Adipocyte (in vitro differentiated cells): ENCODE measurements around the gene SCARB1.
A peak's percentile ranks its signal among the peaks of the same experiment; 100 is the strongest.
"Not testable (repeated sequence)": the region's sequence is repeated elsewhere in the genome, so short reads cannot be mapped to it uniquely, and the experiment has no call there.

Experiments
- DNase-seq: peaks from one replicate; pipeline ENCODE4 v3.0.0-alpha.2; 2015; ENCODE audit warnings: low read depth
- H3K27me3 ChIP-seq: replicated peaks from 2 replicates; pipeline ENCODE4 v1.7.0; 2013; ENCODE audit warnings: mild to moderate bottlenecking, low read length, moderate library complexity; ENCODE audit not compliant: control insufficient read depth, insufficient read depth
- H3K36me3 ChIP-seq: 2 replicates; pipeline ENCODE4 v1.7.0; 2013; ENCODE audit warnings: low read length, mild to moderate bottlenecking, moderate library complexity; ENCODE audit not compliant: control insufficient read depth, insufficient read depth, severe bottlenecking
- H3K4me1 ChIP-seq: 2 replicates; pipeline ENCODE4 v1.7.0; 2013; ENCODE audit warnings: mild to moderate bottlenecking, low read length, moderate library complexity; ENCODE audit not compliant: control insufficient read depth, insufficient read depth
- H3K4me3 ChIP-seq: 2 replicates; pipeline ENCODE4 v1.7.0; 2013; ENCODE audit warnings: mild to moderate bottlenecking, low read length, moderate library complexity
- H3K9ac ChIP-seq: 2 replicates; pipeline ENCODE4 v1.7.0; 2013; ENCODE audit warnings: mild to moderate bottlenecking, low read length, moderate library complexity
- H3K9me3 ChIP-seq: 2 replicates; pipeline ENCODE4 v1.7.0; 2013; ENCODE audit warnings: mild to moderate bottlenecking, low read length, moderate library complexity; ENCODE audit not compliant: control insufficient read depth

Gene SCARB1

DNA sequence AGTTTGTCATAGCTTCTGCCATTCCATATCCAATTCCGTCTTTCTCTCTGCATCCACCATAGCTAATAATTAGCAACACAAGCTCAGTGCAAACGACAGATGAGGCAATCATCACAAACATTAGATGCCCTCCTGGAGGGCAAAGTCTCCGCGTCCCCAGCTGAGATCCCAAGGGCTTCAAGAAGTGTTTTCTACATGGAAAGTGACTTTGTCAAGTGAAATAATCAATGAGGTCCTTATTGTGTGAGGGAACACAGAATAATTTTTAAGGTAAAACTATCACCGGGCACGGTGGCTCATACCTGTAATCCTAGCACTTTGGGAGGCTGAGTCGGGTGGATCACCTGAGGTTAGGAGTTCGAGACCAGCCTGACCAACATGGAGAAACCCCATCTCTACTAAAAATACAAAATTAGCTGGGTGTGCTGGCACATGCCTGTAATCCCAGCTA lies 36.7 kb upstream of the SCARB1 start:
- H3K36me3 ChIP-seq, H3K4me3 ChIP-seq, H3K27me3 ChIP-seq, H3K9me3 ChIP-seq, H3K9ac ChIP-seq, DNase-seq: not testable (repeated sequence)
- H3K4me1 ChIP-seq = peaks cover 17% of the 10 kb centered on the region

DNA sequence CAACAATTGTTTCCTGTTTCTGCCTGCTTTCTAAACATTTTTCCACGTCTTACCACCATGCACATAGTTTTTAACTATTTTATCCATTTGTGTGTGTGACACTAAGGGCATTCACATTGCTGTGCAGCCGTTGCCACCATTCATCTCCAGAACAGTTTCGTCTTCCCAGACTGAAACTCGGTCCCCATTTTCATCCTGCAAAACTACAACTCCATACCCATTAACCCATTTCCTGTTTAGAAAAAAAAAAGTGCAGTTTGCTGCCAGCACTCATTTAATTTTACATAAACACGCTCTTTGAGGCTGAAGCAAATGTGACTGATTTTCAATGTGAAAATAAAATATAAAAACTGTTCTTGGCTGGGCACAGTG lies 35.2 kb upstream of the SCARB1 start:
- Histone ChIP-seq H3K9ac (peak overlapping the region; percentile 24), H3K36me3 (no peaks in the 10 kb centered on the region), H3K4me1 (peaks cover 9% of the 10 kb centered on the region), H3K27me3 (no peaks in the 10 kb centered on the region), H3K9me3 (no peaks in the 10 kb centered on the region), H3K4me3 (peak overlapping the region; percentile 53)
- DNase-seq = no peak

DNA sequence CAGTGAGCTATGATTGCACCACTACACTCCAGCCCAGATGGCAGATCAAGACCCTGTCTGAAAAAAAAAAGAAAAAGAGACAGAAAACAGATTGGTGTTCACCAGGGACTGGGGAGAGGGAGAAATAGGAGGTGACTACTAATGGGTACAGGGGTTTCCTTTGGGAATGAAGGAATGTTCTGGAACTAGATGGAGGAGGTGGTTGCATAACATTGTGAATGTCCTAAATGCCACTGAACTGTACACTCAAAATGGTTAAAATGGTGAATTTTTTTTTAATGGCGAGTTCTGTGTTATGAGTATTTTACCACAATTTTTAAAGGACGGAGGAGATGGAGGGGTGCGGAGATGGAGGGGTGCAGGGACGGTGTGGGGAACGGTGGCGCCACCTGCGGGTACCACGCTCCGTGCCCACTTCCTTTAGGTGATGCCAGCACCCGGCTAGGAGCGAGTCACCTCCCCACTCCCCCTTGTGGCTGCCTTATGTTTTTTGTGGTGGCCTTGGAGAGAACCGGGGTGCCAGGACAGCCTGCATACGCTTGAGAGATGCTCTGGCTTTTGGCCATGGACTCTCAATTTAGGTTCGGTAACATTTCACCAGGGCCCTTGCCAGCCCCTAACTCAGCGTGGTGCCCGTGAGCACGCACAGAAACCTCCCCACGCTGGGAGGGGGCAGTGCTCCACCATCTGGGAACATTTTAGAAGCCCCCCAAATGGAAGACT lies 34.7 kb upstream of the SCARB1 start:
- no peak for DNase-seq
- Histone ChIP-seq H3K9ac (peak overlapping the region; percentile 24), H3K27me3 (no peaks in the 10 kb centered on the region), H3K9me3 (no peaks in the 10 kb centered on the region), H3K4me3 (peak overlapping the region; percentile 53), H3K36me3 (no peaks in the 10 kb centered on the region), H3K4me1 (peaks cover 9% of the 10 kb centered on the region)

DNA sequence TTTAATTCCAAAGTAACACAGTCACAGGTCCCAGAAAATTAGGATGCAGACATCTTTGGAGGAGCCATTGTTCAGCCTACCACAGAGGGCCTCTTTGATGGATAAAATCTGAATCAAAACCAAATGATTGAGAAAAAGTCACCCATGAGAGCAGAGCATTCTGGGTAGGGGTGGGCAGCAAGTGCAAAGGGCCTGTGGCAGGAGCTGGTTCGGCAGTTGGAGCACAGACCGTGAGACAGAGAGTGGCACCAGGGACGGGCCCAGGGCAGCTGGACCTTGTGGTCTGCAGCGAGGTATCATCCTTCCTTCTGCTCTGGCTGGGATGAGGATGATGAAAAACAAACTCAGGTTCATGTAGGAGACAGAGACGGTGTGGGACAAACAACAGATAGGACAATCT lies 32.8 kb upstream of the SCARB1 start:
- no peaks in the 10 kb centered on the region for H3K36me3 ChIP-seq
- no peaks in the 10 kb centered on the region for H3K27me3 ChIP-seq
- no peaks in the 10 kb centered on the region for H3K9me3 ChIP-seq
- H3K4me1 ChIP-seq = peaks cover 9% of the 10 kb centered on the region
- H3K4me3 ChIP-seq = no peak overlapping the region
- H3K9ac ChIP-seq = no peak overlapping the region
- no peak for DNase-seq

DNA sequence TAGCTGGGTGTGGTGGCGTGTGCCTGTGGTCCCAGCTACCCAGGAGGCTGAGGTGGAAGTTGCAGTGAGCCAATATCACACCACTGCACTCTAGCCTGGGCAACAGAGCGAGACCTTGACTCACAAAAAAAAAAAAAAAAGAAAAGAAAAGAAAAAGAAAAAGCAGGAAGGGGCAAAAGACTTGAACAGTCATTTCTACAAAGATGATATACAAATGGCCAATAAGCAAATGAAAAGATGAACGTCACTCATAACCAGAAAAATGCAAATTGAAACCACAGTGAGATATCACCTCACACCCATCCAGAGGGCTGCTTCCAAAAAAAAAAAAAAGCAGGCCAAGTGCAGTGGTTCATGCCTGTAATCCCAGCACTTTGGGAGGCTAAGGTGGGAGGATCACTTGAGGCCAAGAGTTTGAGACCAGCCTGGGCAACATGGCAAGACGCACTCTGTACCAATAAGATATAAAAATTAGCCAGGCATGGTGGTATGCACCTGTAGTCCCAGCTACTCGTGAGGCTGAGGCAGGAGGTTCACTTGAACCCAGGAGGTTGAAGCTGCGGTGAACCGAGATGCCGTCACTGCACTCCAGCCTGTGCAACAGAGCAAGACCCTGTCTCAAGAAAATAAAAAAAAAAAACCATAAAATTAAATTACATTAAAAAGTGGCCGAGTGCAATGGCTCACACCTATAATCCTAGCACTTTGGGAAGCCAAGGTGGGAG lies 30.3 kb upstream of the SCARB1 start:
- Histone ChIP-seq H3K9me3 (no peaks in the 10 kb centered on the region), H3K27me3 (no peaks in the 10 kb centered on the region), H3K36me3 (no peaks in the 10 kb centered on the region), H3K9ac (no peak overlapping the region), H3K4me1 (peaks cover 9% of the 10 kb centered on the region), H3K4me3 (no peak overlapping the region)
- no peak for DNase-seq

DNA sequence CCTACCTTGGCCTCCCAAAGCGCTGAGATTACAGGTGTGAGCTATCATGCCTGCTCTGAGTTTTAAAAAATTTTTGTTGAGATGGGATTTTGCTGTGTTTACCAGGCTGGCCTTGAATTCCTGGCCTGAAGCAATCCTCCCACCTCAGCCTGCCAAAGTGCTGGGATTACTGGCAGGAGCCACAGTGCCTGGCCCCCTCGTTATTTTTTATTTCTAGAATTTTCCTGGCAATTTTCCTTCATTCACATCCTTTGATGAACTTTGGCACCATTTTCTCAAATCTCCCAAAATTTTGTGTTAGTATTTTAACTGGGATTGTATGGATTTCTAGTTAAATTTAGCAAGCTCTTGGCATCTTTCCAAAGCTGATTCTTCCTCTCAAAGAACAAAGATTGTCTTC lies 24.6 kb upstream of the SCARB1 start:
- Histone ChIP-seq H3K9me3 (no peaks in the 10 kb centered on the region), H3K27me3 (no peaks in the 10 kb centered on the region), H3K9ac (no peak overlapping the region), H3K36me3 (no peaks in the 10 kb centered on the region), H3K4me3 (no peak overlapping the region), H3K4me1 (peaks cover 8% of the 10 kb centered on the region)
- no peak for DNase-seq

DNA sequence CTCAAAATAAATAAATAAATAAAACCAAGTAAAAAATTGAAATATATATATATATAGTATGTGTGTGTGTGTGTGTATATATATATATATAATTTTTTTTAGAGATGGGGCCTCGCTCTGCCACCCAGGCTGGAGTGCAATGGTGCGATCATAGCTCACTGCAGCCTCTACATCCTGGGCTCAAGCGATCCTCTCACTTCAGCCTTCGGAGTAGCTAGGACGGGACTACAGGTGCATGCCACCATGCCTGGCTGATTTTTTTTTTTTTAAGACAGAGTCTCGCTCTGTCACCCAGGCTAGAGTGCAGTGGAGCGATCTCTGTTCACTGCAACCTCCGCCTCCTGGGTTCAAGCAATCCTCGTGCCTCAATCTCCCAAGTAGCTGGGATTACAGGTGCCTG lies 24.1 kb upstream of the SCARB1 start:
- H3K9me3 ChIP-seq, H3K4me1 ChIP-seq, H3K36me3 ChIP-seq, H3K4me3 ChIP-seq, H3K27me3 ChIP-seq, H3K9ac ChIP-seq, DNase-seq: not testable (repeated sequence)

DNA sequence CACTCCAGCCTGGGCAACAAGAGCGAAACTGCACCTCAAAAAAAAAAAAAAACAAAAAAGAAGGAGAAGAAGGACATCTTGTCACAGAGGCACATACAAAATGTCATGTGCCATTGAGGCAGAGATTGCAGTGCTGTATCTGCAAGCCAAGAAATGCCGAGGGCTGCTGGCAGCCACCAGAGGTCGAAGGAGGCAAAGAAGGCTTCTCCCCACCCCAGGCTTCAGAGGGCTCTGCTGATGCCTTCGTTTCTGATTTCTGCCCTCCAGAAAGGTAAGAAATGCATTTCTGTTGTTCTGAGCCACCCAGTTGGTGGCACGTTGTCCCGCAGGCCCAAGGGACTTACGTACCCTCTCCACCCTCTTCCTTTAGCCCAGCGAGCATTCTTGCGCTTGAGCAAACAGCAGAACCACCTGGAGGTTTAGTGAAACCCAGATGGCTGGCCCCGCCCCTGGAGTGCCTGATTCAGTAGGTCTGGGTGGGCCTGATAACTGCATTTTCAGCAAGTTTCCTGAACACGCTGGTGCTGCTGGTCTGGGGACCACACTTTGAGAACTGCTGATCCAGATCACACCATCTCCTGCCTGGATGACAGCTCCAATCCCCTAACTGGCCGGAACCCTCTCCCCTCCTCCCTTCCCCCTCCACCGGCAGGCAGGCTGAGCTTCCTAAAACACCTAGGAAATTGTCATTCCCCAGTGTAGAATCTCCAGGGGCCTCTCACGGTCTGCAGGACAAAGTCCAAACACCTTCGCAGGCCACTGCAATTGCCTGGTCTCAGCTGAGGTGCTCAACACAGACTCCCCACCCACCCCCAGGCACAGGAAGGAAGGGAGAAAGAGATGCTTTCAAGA lies 21.1 kb upstream of the SCARB1 start:
- no peaks in the 10 kb centered on the region for H3K9me3 ChIP-seq
- no peak overlapping the region for H3K9ac ChIP-seq
- no peaks in the 10 kb centered on the region for H3K36me3 ChIP-seq
- H3K4me1 ChIP-seq = peaks cover 8% of the 10 kb centered on the region
- no peaks in the 10 kb centered on the region for H3K27me3 ChIP-seq
- H3K4me3 ChIP-seq = no peak overlapping the region
- DNase-seq = no peak

DNA sequence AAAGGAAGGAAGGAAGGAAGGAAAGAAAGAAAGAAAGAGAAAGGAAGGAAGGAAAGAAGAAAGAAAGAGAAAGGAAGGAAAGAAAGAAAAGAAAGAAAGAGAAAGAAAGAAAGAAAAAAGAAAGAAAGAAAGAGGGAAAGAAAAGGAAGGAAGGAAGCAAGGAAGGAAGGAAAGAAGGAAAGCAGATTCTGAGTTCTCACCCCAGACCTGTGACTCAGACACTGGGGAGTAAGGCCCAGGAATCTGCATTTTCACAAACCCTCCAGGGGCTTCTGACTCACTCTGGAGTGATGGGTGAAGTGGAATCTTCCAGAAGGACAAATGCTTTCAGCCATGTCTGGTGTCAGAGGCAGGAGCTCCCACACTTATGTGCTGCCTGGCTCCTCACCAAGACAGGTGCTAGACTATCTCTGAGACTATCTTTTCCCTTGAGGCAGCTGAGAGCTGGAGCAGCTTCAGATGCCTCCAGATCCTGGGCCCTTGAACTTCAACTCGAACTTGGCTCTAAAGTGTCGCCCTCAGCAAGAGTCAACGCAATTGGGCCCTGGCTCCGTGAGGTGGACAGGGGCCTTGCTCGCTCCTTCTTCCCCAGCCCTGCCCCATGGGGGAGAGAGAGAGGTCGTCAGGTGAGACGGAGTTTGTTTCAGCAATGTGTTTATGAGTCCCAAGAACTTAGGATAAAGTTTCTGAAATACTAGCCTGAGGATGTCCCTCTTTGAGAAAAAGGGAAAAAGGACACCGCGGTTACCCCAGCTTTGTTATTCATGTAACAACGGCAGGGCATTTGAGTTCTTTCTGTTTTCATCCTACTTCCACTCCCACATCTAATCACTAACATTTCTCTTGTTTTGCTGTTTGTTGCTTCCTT lies 19.8 kb upstream of the SCARB1 start:
- no peak for DNase-seq

DNA sequence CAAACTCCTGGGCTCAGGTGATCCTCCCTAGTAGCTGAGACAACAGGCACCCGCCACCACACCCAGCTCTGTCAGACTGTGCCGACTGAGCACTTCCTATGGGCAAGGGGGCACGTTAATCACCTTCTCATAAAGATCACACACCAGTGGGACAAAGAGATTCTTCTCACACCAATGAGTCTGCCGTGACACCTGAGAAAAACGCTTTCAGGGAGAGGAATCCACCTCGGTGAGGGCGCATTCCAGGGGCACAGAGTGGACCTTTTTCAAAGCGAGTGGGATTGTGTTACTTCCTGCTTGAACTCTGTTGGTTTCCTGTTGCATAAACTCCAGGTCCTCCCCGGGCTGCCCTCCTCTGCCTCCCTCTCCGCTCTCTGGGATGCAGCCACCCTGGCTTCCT lies 17.5 kb upstream of the SCARB1 start:
- Histone ChIP-seq H3K4me3 (no peak overlapping the region), H3K9ac (no peak overlapping the region), H3K27me3 (no peaks in the 10 kb centered on the region), H3K36me3 (no peaks in the 10 kb centered on the region), H3K4me1 (no peaks in the 10 kb centered on the region), H3K9me3 (no peaks in the 10 kb centered on the region)
- no peak for DNase-seq

More for the DNA sequence above, 19.8 kb upstream of the SCARB1 start:
- no peaks in the 10 kb centered on the region for H3K36me3 ChIP-seq
- no peak overlapping the region for H3K9ac ChIP-seq
- H3K4me1 ChIP-seq = peaks cover 6% of the 10 kb centered on the region
- H3K4me3 ChIP-seq = no peak overlapping the region
- H3K27me3 ChIP-seq = no peaks in the 10 kb centered on the region
- H3K9me3 ChIP-seq = no peaks in the 10 kb centered on the region
